Activated T-cell treated with anti-CD3 and anti-CD28 coated beads, Interleukin-2, amount 50 U/mL, for 72 hours (primary cell): Measurements from ENCODE around the gene NOS1AP. TPM values are rescaled to one million over a fixed set of nuclear protein-coding genes. Genes with fewer than 3 reads are reported as not detected.

ENCODE experiments used
- ATAC-seq, 2 donors: fragments of 150-1000 bp; cut with Tn5 transposase; replicated peaks in 1 of 2; 2 replicates each; pipeline ENCODE4 v1.10.0; 2021; ENCODE audit warnings: moderate library complexity in 2 of 2, mild to moderate bottlenecking in 1 of 2
- DNase-seq, 2 donors: peaks; one replicate each; pipeline ENCODE4 v3.0.0; 2021 to 2022; ENCODE audit warnings: mixed read lengths in 1 of 2
- H3K27ac Mint-ChIP-seq: one replicate; pipeline ENCODE4 v1.8.0; 2022; ENCODE audit warnings: mild to moderate bottlenecking, moderate library complexity, mixed read lengths
- H3K27me3 Mint-ChIP-seq: one replicate; pipeline ENCODE4 v1.8.0; 2022; ENCODE audit warnings: low read depth, mixed read lengths
- H3K36me3 Mint-ChIP-seq, 2 donors: one replicate each; pipeline ENCODE4 v1.8.0; 2022; ENCODE audit warnings: mixed read lengths in 2 of 2, mild to moderate bottlenecking in 1 of 2; ENCODE audit not compliant: insufficient read depth in 2 of 2
- H3K4me1 Mint-ChIP-seq: one replicate; pipeline ENCODE4 v1.8.0; 2022; ENCODE audit warnings: low read depth, mixed read lengths
- H3K4me3 Mint-ChIP-seq, 2 donors: one replicate each; pipeline ENCODE4 v1.8.0; 2022; ENCODE audit warnings: mild to moderate bottlenecking in 2 of 2, mixed read lengths in 2 of 2, moderate library complexity in 2 of 2
- H3K9me3 Mint-ChIP-seq, 2 donors: one replicate each; pipeline ENCODE4 v1.8.0; 2022; ENCODE audit warnings: mixed read lengths in 2 of 2
- total RNA-seq, 2 donors: library from RNA; stranded (reverse); gene quantifications; one replicate each; pipeline ENCODE4 v1.2.3, GENCODE V29; 2022

NOS1AP gene
- total RNA-seq, 2 donors from 2014 or later: 0.21 to 0.26 TPM

DNA sequence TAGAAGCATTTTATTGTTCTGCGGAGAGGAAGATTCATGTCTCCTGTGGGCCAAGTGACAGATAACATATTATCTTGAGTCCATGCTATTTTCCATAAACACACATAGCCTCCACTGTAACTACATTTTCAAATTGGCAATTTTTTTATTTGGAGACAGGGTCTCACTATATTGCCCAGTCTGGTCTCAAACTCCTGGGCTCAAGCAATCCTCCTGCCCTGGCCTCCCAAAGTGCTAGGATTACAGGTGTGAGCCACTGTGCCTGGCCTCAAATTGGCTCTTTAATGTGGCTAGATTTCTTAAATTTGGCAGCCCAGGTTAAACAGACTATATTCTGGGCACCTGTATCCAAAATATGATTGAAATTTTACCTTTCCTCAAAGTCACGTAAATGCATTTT is 13.8 kb downstream of the NOS1AP start:
- DNase-seq (no peak), ATAC-seq (no peak)
- Mint-ChIP-seq H3K4me1 (no peaks in the 10 kb centered on the region), H3K9me3 (no peaks in the 10 kb centered on the region), H3K4me3 (no peak overlapping the region), H3K36me3 (peaks cover 3% of the 10 kb centered on the region in 2 donors), H3K27ac (no peak overlapping the region), H3K27me3 (peaks cover 17% of the 10 kb centered on the region)

DNA sequence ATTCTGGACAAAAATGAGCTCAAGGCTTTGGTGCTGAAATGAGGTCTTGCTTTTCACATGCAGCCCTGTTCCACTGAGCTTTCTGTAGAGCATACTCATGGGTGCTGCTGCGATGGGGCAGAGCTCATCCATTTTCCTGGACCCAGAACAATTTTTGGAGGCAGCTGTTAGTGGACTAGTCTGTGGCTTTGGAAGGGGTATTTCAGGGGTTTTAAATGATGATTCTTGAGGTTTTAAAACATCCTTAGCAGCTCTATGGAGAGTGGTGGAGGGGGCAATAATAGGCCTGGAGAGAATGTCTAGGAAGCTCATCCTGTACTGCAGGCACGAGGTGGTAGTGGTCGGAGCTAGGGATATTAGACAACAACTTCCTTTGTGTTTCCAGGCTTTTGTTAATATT is 16.5 kb downstream of the NOS1AP start:
- no peaks in the 10 kb centered on the region for H3K9me3 Mint-ChIP-seq
- H3K27ac Mint-ChIP-seq: no peak overlapping the region
- H3K36me3 Mint-ChIP-seq: peaks cover 3% of the 10 kb centered on the region in 2 donors
- ATAC-seq: no peak
- peaks cover 11% of the 10 kb centered on the region for H3K27me3 Mint-ChIP-seq
- H3K4me1 Mint-ChIP-seq: no peaks in the 10 kb centered on the region
- DNase-seq: no peak
- H3K4me3 Mint-ChIP-seq: no peak overlapping the region

DNA sequence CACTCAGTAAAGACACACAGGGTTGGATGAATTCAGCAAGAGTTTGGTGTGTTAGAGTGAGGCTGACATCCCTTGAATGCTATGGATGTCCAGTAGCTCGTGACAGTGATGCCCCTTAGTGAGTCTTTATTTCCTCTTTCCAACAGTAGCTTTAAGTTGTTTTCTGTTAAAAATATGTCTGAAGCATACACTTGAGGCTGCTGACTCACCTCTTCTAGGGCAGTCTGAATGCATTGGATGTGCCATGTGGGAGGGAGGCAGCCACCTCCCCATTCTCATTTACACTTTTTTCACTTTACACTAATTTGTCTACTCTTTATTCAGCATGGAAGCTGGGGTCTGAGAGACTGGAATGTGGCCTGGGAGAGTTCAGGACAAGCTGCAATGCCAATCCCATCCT is 17.6 kb downstream of the NOS1AP start:
- Mint-ChIP-seq H3K27ac (no peak overlapping the region), H3K9me3 (no peaks in the 10 kb centered on the region), H3K27me3 (peaks cover 22% of the 10 kb centered on the region), H3K4me3 (no peak overlapping the region), H3K4me1 (no peaks in the 10 kb centered on the region), H3K36me3 (peaks cover 3% of the 10 kb centered on the region in 2 donors)
- no peak for ATAC-seq
- DNase-seq: no peak

GRCh38 chr1:162087574-162087973 is 18.1 kb downstream of the NOS1AP start:
- H3K27ac Mint-ChIP-seq: no peak overlapping the region
- no peaks in the 10 kb centered on the region for H3K4me1 Mint-ChIP-seq
- no peak for ATAC-seq
- H3K9me3 Mint-ChIP-seq: no peaks in the 10 kb centered on the region
- H3K36me3 Mint-ChIP-seq: peaks cover 3% of the 10 kb centered on the region in 2 donors
- H3K4me3 Mint-ChIP-seq: no peak overlapping the region
- no peak for DNase-seq
- peaks cover 23% of the 10 kb centered on the region for H3K27me3 Mint-ChIP-seq

GRCh38 chr1:162088281-162088969 is 18.9 kb downstream of the NOS1AP start:
- Mint-ChIP-seq H3K27me3 (peaks cover 23% of the 10 kb centered on the region), H3K36me3 (peaks cover 3% of the 10 kb centered on the region in 2 donors), H3K4me1 (no peaks in the 10 kb centered on the region), H3K4me3 (no peak overlapping the region), H3K27ac (no peak overlapping the region), H3K9me3 (no peaks in the 10 kb centered on the region)
- ATAC-seq: no peak
- no peak for DNase-seq

DNA sequence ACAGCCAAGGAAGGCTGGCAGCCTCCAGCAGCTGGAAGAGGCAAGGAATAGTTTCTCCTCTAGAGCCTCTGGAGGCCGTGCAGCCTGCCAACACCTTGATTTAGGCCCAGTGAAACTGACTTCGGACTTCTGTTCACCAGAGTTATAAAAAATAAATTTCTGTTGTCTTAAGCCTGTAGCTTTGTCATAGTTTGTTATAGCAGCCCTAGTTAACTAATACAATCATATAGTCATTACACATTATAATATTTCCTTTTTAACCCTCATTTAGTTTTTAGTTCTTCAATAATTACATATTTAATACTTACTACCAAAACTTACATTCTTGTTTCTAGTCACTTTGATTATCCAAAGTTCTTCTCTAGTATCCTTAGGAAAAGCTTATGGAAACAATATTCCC is 20.3 kb downstream of the NOS1AP start:
- no peaks in the 10 kb centered on the region for H3K9me3 Mint-ChIP-seq

GRCh38 chr1:162090378-162090777 is 20.9 kb downstream of the NOS1AP start:
- Mint-ChIP-seq H3K4me1 (no peaks in the 10 kb centered on the region), H3K27ac (no peak overlapping the region), H3K9me3 (no peaks in the 10 kb centered on the region), H3K27me3 (peaks cover 23% of the 10 kb centered on the region), H3K36me3 (no peaks in the 10 kb centered on the region), H3K4me3 (no peak overlapping the region)
- DNase-seq (no peak), ATAC-seq (no peak)

More for the DNA sequence above, 20.3 kb downstream of the NOS1AP start:
- peaks cover 23% of the 10 kb centered on the region for H3K27me3 Mint-ChIP-seq
- H3K36me3 Mint-ChIP-seq: no peaks in the 10 kb centered on the region
- H3K4me1 Mint-ChIP-seq: no peaks in the 10 kb centered on the region
- ATAC-seq: no peak
- no peak overlapping the region for H3K27ac Mint-ChIP-seq
- H3K4me3 Mint-ChIP-seq: no peak overlapping the region
- no peak for DNase-seq

- Mint-ChIP-seq H3K36me3 (no peaks in the 10 kb centered on the region), H3K27me3 (peaks cover 23% of the 10 kb centered on the region), H3K9me3 (no peaks in the 10 kb centered on the region), H3K27ac (no peak overlapping the region), H3K4me1 (no peaks in the 10 kb centered on the region), H3K4me3 (no peak overlapping the region)
- DNase-seq (no peak), ATAC-seq (no peak)
These were observed 22.4 kb downstream of the NOS1AP start for GRCh38 chr1:162091681-162092524.

- DNase-seq: no peak
These were observed 23.6 kb downstream of the NOS1AP start for GRCh38 chr1:162093095-162093494.

DNA sequence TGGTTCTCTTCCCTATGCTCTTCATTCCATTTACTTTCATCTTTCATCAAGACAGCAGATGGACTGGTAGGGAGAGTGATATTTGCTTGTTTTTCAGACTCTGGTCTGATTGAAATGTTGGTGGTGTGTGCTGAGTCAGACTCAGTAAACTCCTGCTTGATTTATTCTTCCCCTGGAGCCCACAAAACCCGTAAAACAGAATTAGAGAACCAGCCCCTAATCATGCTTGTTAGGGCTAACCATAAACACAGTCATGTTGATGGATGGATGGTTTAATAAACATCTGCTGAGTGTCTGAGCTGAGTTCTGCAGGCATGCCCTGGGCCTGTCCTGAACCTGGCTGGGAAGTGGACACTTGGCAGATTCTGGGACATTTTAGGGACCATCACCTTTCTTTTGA is 24.8 kb downstream of the NOS1AP start:
- DNase-seq (no peak), ATAC-seq (no peak)
- H3K27ac Mint-ChIP-seq: no peak overlapping the region
- no peaks in the 10 kb centered on the region for H3K4me1 Mint-ChIP-seq
- H3K36me3 Mint-ChIP-seq: no peaks in the 10 kb centered on the region
- no peaks in the 10 kb centered on the region for H3K9me3 Mint-ChIP-seq
- H3K27me3 Mint-ChIP-seq: peaks cover 17% of the 10 kb centered on the region
- H3K4me3 Mint-ChIP-seq: no peak overlapping the region

More at GRCh38 chr1:162093095-162093494, 23.6 kb downstream of the NOS1AP start:
- Mint-ChIP-seq H3K4me1 (no peaks in the 10 kb centered on the region), H3K36me3 (no peaks in the 10 kb centered on the region), H3K27me3 (peaks cover 17% of the 10 kb centered on the region), H3K27ac (no peak overlapping the region), H3K4me3 (no peak overlapping the region), H3K9me3 (no peaks in the 10 kb centered on the region)
- no peak for ATAC-seq

- Mint-ChIP-seq H3K36me3 (no peaks in the 10 kb centered on the region), H3K4me3 (no peak overlapping the region), H3K27ac (no peak overlapping the region), H3K4me1 (no peaks in the 10 kb centered on the region), H3K9me3 (no peaks in the 10 kb centered on the region), H3K27me3 (peaks cover 17% of the 10 kb centered on the region)
- no peak for DNase-seq
- ATAC-seq: no peak
These were observed 25.2 kb downstream of the NOS1AP start for GRCh38 chr1:162094723-162095122.

- no peak overlapping the region for H3K4me3 Mint-ChIP-seq
- no peak overlapping the region for H3K27ac Mint-ChIP-seq
- peaks cover 58% of the 10 kb centered on the region for H3K27me3 Mint-ChIP-seq
These were observed 38.4 kb downstream of the NOS1AP start for GRCh38 chr1:162107911-162108310.

GRCh38 chr1:162108426-162108825 is 38.9 kb downstream of the NOS1AP start:
- peaks cover 53% of the 10 kb centered on the region for H3K27me3 Mint-ChIP-seq
- H3K4me3 Mint-ChIP-seq: no peak overlapping the region
- DNase-seq (no peak), ATAC-seq (no peak)
- peaks cover 5 to 8% of the 10 kb centered on the region in 2 donors for H3K9me3 Mint-ChIP-seq
- peaks cover 0 to 6% of the 10 kb centered on the region in 2 donors for H3K36me3 Mint-ChIP-seq
- H3K4me1 Mint-ChIP-seq: no peaks in the 10 kb centered on the region
- H3K27ac Mint-ChIP-seq: no peak overlapping the region

More at GRCh38 chr1:162107911-162108310, 38.4 kb downstream of the NOS1AP start:
- H3K36me3 Mint-ChIP-seq: peaks cover 0 to 6% of the 10 kb centered on the region in 2 donors
- peaks cover 5 to 8% of the 10 kb centered on the region in 2 donors for H3K9me3 Mint-ChIP-seq
- ATAC-seq: no peak
- no peak for DNase-seq
- no peaks in the 10 kb centered on the region for H3K4me1 Mint-ChIP-seq
